Esophagus squamous epithelium (tissue), 4 donors: ENCODE measurements around the gene SLC16A7.

Source experiments
- CTCF ChIP-seq, 6 experiments: fragments of 450-650 bp in 4 of 6; fragments of 200-600 bp in 2 of 6; sonication (generic) in 2 of 6; IDR thresholded peaks; one replicate each; pipeline ENCODE4 v1.5.1; 2016 to 2019; ENCODE audit warnings: antibody characterized with exemption in 6 of 6, mild to moderate bottlenecking in 4 of 6, moderate library complexity in 4 of 6
- POLR2A ChIP-seq, 4 donors: fragments of 450-650 bp; IDR thresholded peaks; one replicate each; pipeline ENCODE4 v1.6.1; 2017; ENCODE audit warnings: antibody characterized with exemption in 4 of 4, mild to moderate bottlenecking in 4 of 4, moderate library complexity in 3 of 4

GRCh38 chr12:59719701-59720100, 123.9 kb downstream of the SLC16A7 start:
- no peak for TF ChIP-seq CTCF (IDR thresholded peaks at IDR 0.05)
- TF ChIP-seq POLR2A (IDR thresholded peaks at IDR 0.05) = no peak
